Upper lobe of left lung (tissue), 4 donors: ENCODE data around the gene NAB1.

Experiments used
- CTCF ChIP-seq, 6 experiments: fragments of 450-650 bp in 4 of 6; fragments of 200-600 bp in 2 of 6; sonication (generic) in 2 of 6; IDR thresholded peaks; one replicate each; pipeline ENCODE4 v1.5.1; 2016 to 2019; ENCODE audit warnings: antibody characterized with exemption in 6 of 6
- EP300 ChIP-seq, 4 donors: sonication (generic); formaldehyde crosslinking; IDR thresholded peaks; one replicate each; pipeline ENCODE4 v1.5.1; 2017; ENCODE audit warnings: antibody characterized with exemption in 4 of 4, control low read depth in 2 of 4
- POLR2A ChIP-seq, 4 donors: fragments of 450-650 bp; IDR thresholded peaks; one replicate each; pipeline ENCODE4 v1.5.1; 2016 to 2017; ENCODE audit warnings: antibody characterized with exemption in 4 of 4, mild to moderate bottlenecking in 2 of 4
- POLR2AphosphoS5 ChIP-seq, 2 donors: sonication (generic); formaldehyde crosslinking; IDR thresholded peaks; one replicate each; pipeline ENCODE4 v1.5.1; 2017; ENCODE audit warnings: antibody characterized with exemption in 2 of 2

- TF ChIP-seq CTCF (IDR thresholded peaks at IDR 0.05) (no peak), POLR2A (IDR thresholded peaks at IDR 0.05) (no peak), POLR2AphosphoS5 (IDR thresholded peaks at IDR 0.05) (no peak), EP300 (IDR thresholded peaks at IDR 0.05) (no peak)
Observed at GRCh38 chr2:190736355-190736754, 87.5 kb downstream of the NAB1 start.
